A549 (cell line): Measurements from ENCODE around the gene PRCP. TPM values are rescaled to one million over a fixed set of nuclear protein-coding genes. Genes with fewer than 3 reads are reported as not detected.

Experiments used
- ATAC-seq, 2 experiments: fragments of 200-7000 bp in 1 of 2; fragments of >200 bp in 1 of 2; cut with Nextera tagmentation in 1 of 2; cut with Tn5 transposase in 1 of 2; 3 replicates each; pipeline versions ENCODE4 v1.8.0 to v1.9.1; 2018 to 2020; ENCODE audit warnings: mild to moderate bottlenecking in 1 of 2, moderate library complexity in 1 of 2
- CTCF ChIA-PET: fragments of 300-600 bp; sonication (Branson Sonifier 250); formaldehyde crosslinking; extraction: SDS; loops from one replicate; lab custom pipeline; 2021; ENCODE audit warnings: antibody characterized with exemption, inconsistent platforms; lab: Yijun Ruan, JAX
- POLR2A ChIA-PET: fragments of 350-600 bp; formaldehyde crosslinking; extraction: SDS; loops from one replicate; lab custom pipeline; 2021; ENCODE audit warnings: antibody characterized with exemption, inconsistent platforms; lab: Yijun Ruan, JAX
- DNase-seq, 2 experiments: peaks; one replicate each; pipeline versions ENCODE4 v3.0.0 to v3.0.0-alpha.2; 2011 to 2016; ENCODE audit warnings: low read depth in 1 of 2, low spot score in 1 of 2
- FAIRE-seq: peaks from 2 replicates; lab custom pipeline; 2011; peaks lifted over from hg19 to GRCh38; lab: Jason Lieb, UNC
- H3K27ac ChIP-seq, 2 experiments: fragments of >200 bp; sonication (Bioruptor Twin); formaldehyde crosslinking; 3 replicates each; pipeline ENCODE4 v1.5.1; 2016 to 2017
- H3K4me1 ChIP-seq: fragments of >200 bp; sonication (Bioruptor Twin); formaldehyde crosslinking; 3 replicates; pipeline ENCODE4 v1.6.1; 2016
- H3K4me2 ChIP-seq: fragments of >200 bp; sonication (Bioruptor Twin); formaldehyde crosslinking; 3 replicates; pipeline ENCODE4 v1.6.1; 2016
- H3K4me3 ChIP-seq: fragments of >200 bp; sonication (Bioruptor Twin); formaldehyde crosslinking; 3 replicates; pipeline ENCODE4 v1.5.1; 2016
- H3K9me3 ChIP-seq: fragments of >200 bp; sonication (Bioruptor Twin); formaldehyde crosslinking; 3 replicates; pipeline ENCODE4 v1.6.1; 2016
- CEBPB ChIP-seq, 2 experiments: fragments of >200 bp in 1 of 2; sonication (Bioruptor Twin) in 1 of 2; formaldehyde crosslinking in 1 of 2; IDR thresholded peaks; 2 replicates each; pipeline ENCODE4 v1.6.1; 2012 to 2016
- CHD2 ChIP-seq: fragments of 150-350 bp; IDR thresholded peaks from 2 replicates; pipeline ENCODE4 v1.6.1; 2014; ENCODE audit warnings: low read length; ENCODE audit not compliant: partially characterized antibody
- EHF ChIP-seq: fragments of 250-450 bp; sonication (Bioruptor Pico); IDR thresholded peaks from 2 replicates; pipeline ENCODE4 v1.5.0; 2020; ENCODE audit warnings: mild to moderate bottlenecking
- ELK1 ChIP-seq: fragments of 150-350 bp; IDR thresholded peaks from 2 replicates; pipeline ENCODE4 v1.6.1; 2014; ENCODE audit warnings: low read depth, mild to moderate bottlenecking, low read length
- EP300 ChIP-seq, 2 experiments: fragments of >200 bp; sonication (Bioruptor Twin); formaldehyde crosslinking; IDR thresholded peaks; 2 replicates in 1 of 2; 3 replicates in 1 of 2; pipeline ENCODE4 v1.6.1; 2016 to 2017
- FOSB ChIP-seq: fragments of 250-450 bp; sonication (Bioruptor Pico); IDR thresholded peaks from 2 replicates; pipeline ENCODE4 v1.5.0; 2020; ENCODE audit warnings: mild to moderate bottlenecking, moderate library complexity
- FOXS1 ChIP-seq: fragments of 250-450 bp; sonication (Bioruptor Pico); IDR thresholded peaks from 2 replicates; pipeline ENCODE4 v1.5.0; 2020; ENCODE audit warnings: mild to moderate bottlenecking, moderate library complexity
- GATA3 ChIP-seq: IDR thresholded peaks from 2 replicates; pipeline ENCODE4 v1.6.1; 2012; ENCODE audit warnings: borderline replicate concordance
- JUNB ChIP-seq: fragments of >200 bp; sonication (Bioruptor Twin); formaldehyde crosslinking; IDR thresholded peaks from 2 replicates; pipeline ENCODE4 v1.6.1; 2016
- KDM5A ChIP-seq: fragments of 200-600 bp; sonication (generic); IDR thresholded peaks from 2 replicates; pipeline ENCODE4 v1.6.1; 2016; ENCODE audit warnings: antibody characterized with exemption, mild to moderate bottlenecking
- MAFK ChIP-seq: fragments of 450-650 bp; IDR thresholded peaks from 2 replicates; pipeline ENCODE4 v1.6.1; 2014; ENCODE audit not compliant: partially characterized antibody
- MAX ChIP-seq: IDR thresholded peaks from 2 replicates; pipeline ENCODE4 v1.6.1; 2012
- MYC ChIP-seq: IDR thresholded peaks from 2 replicates; pipeline ENCODE4 v1.6.1; 2012; ENCODE audit warnings: mild to moderate bottlenecking, inconsistent platforms, low read length, improper control_type of control experiment, borderline replicate concordance
- NFE2L2 ChIP-seq: fragments of 150-350 bp; conservative IDR thresholded peaks from 2 replicates; pipeline ENCODE4 v1.6.1; 2014; ENCODE audit warnings: low read length
- PBX3 ChIP-seq: IDR thresholded peaks from 2 replicates; pipeline ENCODE4 v1.6.1; 2012
- PHF8 ChIP-seq: fragments of 200-600 bp; sonication (generic); IDR thresholded peaks from 2 replicates; pipeline ENCODE4 v1.6.1; 2016; ENCODE audit warnings: low read depth, mild to moderate bottlenecking, antibody characterized with exemption, moderate library complexity, borderline replicate concordance
- POLR2A ChIP-seq: IDR thresholded peaks from 2 replicates; pipeline ENCODE4 v1.6.1; 2012; ENCODE audit warnings: mild to moderate bottlenecking, low read length
- RAD21 ChIP-seq, 2 experiments: fragments of >200 bp in 1 of 2; sonication (Bioruptor Twin) in 1 of 2; formaldehyde crosslinking in 1 of 2; IDR thresholded peaks in 1 of 2; conservative IDR thresholded peaks in 1 of 2; 2 replicates in 1 of 2; 3 replicates in 1 of 2; pipeline ENCODE4 v1.6.1; 2012 to 2018; ENCODE audit warnings: inconsistent platforms in 1 of 2
- RARB ChIP-seq: fragments of 250-450 bp; sonication (Bioruptor Pico); IDR thresholded peaks from 2 replicates; pipeline ENCODE4 v1.8.0; 2021; ENCODE audit warnings: mild to moderate bottlenecking, moderate library complexity
- RCOR1 ChIP-seq: fragments of 150-350 bp; IDR thresholded peaks from 2 replicates; pipeline ENCODE4 v1.6.1; 2014; ENCODE audit warnings: antibody characterized with exemption, low read length, low read depth
- REST ChIP-seq: fragments of 200-600 bp; sonication (generic); IDR thresholded peaks from 2 replicates; pipeline ENCODE4 v1.6.1; 2016; ENCODE audit warnings: antibody characterized with exemption, mild to moderate bottlenecking, moderate library complexity
- RNF2 ChIP-seq: fragments of 200-600 bp; sonication (generic); IDR thresholded peaks from 2 replicates; pipeline ENCODE4 v1.6.1; 2016; ENCODE audit warnings: low read depth, mild to moderate bottlenecking, antibody characterized with exemption, moderate library complexity, borderline replicate concordance
- SMC3 ChIP-seq: fragments of >200 bp; sonication (Bioruptor Twin); formaldehyde crosslinking; IDR thresholded peaks from 3 replicates; pipeline ENCODE4 v1.6.1; 2018; ENCODE audit warnings: inconsistent platforms
- TP53 ChIP-seq: fragments of 250-450 bp; sonication (Bioruptor Pico); IDR thresholded peaks from 2 replicates; pipeline ENCODE4 v1.5.0; 2021; ENCODE audit warnings: mild to moderate bottlenecking, moderate library complexity
- ZSCAN20 ChIP-seq: fragments of 250-450 bp; sonication (Bioruptor Pico); IDR thresholded peaks from 2 replicates; pipeline ENCODE4 v1.8.0; 2022; ENCODE audit warnings: mild to moderate bottlenecking, moderate library complexity
- WGBS: methylation state at CpG from one replicate; pipeline ENCODE4 v1.1.6; 2017; ENCODE audit errors: missing lambda C conversion rate; 5-methylcytosine and 5-hydroxymethylcytosine counted together
- polyA plus RNA-seq, 4 experiments: library from polyadenylated mRNA; depleted of rRNA in 3 of 4; stranded (reverse); fragments of >200 nt; fragmentation: RNase III in 1 of 4; extraction: RNeasy Plus Mini Kit Qiagen cat#74134 plus additional on column Dnase treatment in 1 of 4; gene quantifications; 2 replicates in 3 of 4; 3 replicates in 1 of 4; pipeline ENCODE4 v1.2.3, GENCODE V29; 2011 to 2017

PRCP gene
- polyA plus RNA-seq, 2 of the 4 experiments (the other 2 are of a cell fraction), result 49.8 to 86.2 TPM

- CTCF ChIA-PET, result interaction anchor here (2.3 kb wide), 1 partner anchor 12 kb away, joined by 7 read pairs; no protein-coding TSS in a partner anchor
- no peak for DNase-seq
- no peak for TF ChIP-seq PHF8
- TF ChIP-seq MAX, result no peak
- no peak for TF ChIP-seq POLR2A
- TF ChIP-seq RNF2, result no peak
- TF ChIP-seq, all 56 proteins: peak for 0
- no peak overlapping the region for H3K27ac ChIP-seq
- 66% methylated on average over 4 of the region's 4 CpGs for WGBS
- POLR2A ChIA-PET, result no interaction called here
- no peaks in the 10 kb centered on the region for H3K9me3 ChIP-seq
- FAIRE-seq (no peak), ATAC-seq (no peak)
- H3K4me2 ChIP-seq, result no peak overlapping the region
- no peaks in the 10 kb centered on the region for H3K4me1 ChIP-seq
- no peak overlapping the region for H3K4me3 ChIP-seq
Observed at GRCh38 chr11:82787981-82788380, 112.2 kb downstream of the PRCP start.

GRCh38 chr11:82786836-82787235, 113.4 kb downstream of the PRCP start:
- POLR2A ChIA-PET, result no interaction called here
- CTCF ChIA-PET, result interaction anchor here (1.0 to 2.6 kb wide), 3 partner anchors 11 to 31 kb away, joined by 3 to 12 read pairs (median 3); no protein-coding TSS in a partner anchor
- no peak overlapping the region for H3K27ac ChIP-seq
- no peaks in the 10 kb centered on the region for H3K9me3 ChIP-seq
- no peak for DNase-seq
- H3K4me1 ChIP-seq, result no peaks in the 10 kb centered on the region
- no peak for FAIRE-seq
- no peak for ATAC-seq
- H3K4me3 ChIP-seq, result no peak overlapping the region
- TF ChIP-seq ZSCAN20 (CRISPR knock-in tag), result no peak
- no peak for TF ChIP-seq JUNB
- TF ChIP-seq PBX3, result no peak
- 38% methylated on average over 3 of the region's 3 CpGs for WGBS
- no peak overlapping the region for H3K4me2 ChIP-seq

- ChIA-PET CTCF (interaction anchor here (0.6 to 2.6 kb wide), 4 partner anchors 10 to 81 kb away, joined by 3 to 12 read pairs (median 4); no protein-coding TSS in a partner anchor), POLR2A (no interaction called here)
- Histone ChIP-seq H3K27ac (no peak overlapping the region), H3K4me1 (no peaks in the 10 kb centered on the region), H3K9me3 (no peaks in the 10 kb centered on the region), H3K4me2 (no peak overlapping the region), H3K4me3 (no peak overlapping the region)
- DNase-seq, result no peak
- 91% methylated on average over 2 of the region's 2 CpGs for whole genome bisulfite sequencing
- no peak for TF ChIP-seq EP300 (IDR thresholded peaks at IDR 0.05)
- TF ChIP-seq MAFK, result no peak
- TF ChIP-seq SMC3, result no peak
- TF ChIP-seq KDM5A, result no peak
- no peak for TF ChIP-seq CHD2
- TF ChIP-seq FOSB, result no peak
- no peak for TF ChIP-seq RNF2
- FAIRE-seq, result no peak
- ATAC-seq, result no peak
Observed at GRCh38 chr11:82786001-82786400, 114.2 kb downstream of the PRCP start.

- 53% methylated on average over 1 of the region's 1 CpG for WGBS
- TF ChIP-seq RAD21 (conservative IDR thresholded peaks at IDR 0.05 in 1 of 2, IDR thresholded peaks at IDR 0.05 in 1 of 2) (no peak), SMC3 (no peak), CEBPB (IDR thresholded peaks at IDR 0.05) (no peak), GATA3 (no peak), ELK1 (no peak), MYC (no peak), ZSCAN20 (CRISPR knock-in tag) (no peak), EHF (CRISPR knock-in tag) (no peak), RARB (no peak), TP53 (CRISPR knock-in tag) (no peak), REST (no peak), FOXS1 (no peak), RCOR1 (no peak), NFE2L2 (no peak)
Observed at GRCh38 chr11:82782825-82783374, 117.3 kb downstream of the PRCP start.

More at GRCh38 chr11:82782825-82783374, 117.3 kb downstream of the PRCP start:
- no peaks in the 10 kb centered on the region for H3K4me1 ChIP-seq
- no peak overlapping the region for H3K27ac ChIP-seq
- POLR2A ChIA-PET, result no interaction called here
- CTCF ChIA-PET, result no interaction called here
- ATAC-seq (no peak), FAIRE-seq (no peak), DNase-seq (no peak)
- H3K4me3 ChIP-seq, result no peak overlapping the region
- H3K4me2 ChIP-seq, result no peak overlapping the region
- no peaks in the 10 kb centered on the region for H3K9me3 ChIP-seq
